GM18868 (cell line): ENCODE measurements around the gene RAB7B.
"Not testable (repeated sequence)": the region's sequence is repeated elsewhere in the genome, so short reads cannot be mapped to it uniquely, and the experiment has no call there.

ENCODE experiments used
- ATAC-seq: cut with Tn5 transposase; IDR thresholded peaks from one replicate; pipeline ENCODE4 v1.9.1; 2021; ENCODE audit warnings: mild to moderate bottlenecking, moderate library complexity; ENCODE audit not compliant: unreplicated experiment

Gene RAB7B

DNA sequence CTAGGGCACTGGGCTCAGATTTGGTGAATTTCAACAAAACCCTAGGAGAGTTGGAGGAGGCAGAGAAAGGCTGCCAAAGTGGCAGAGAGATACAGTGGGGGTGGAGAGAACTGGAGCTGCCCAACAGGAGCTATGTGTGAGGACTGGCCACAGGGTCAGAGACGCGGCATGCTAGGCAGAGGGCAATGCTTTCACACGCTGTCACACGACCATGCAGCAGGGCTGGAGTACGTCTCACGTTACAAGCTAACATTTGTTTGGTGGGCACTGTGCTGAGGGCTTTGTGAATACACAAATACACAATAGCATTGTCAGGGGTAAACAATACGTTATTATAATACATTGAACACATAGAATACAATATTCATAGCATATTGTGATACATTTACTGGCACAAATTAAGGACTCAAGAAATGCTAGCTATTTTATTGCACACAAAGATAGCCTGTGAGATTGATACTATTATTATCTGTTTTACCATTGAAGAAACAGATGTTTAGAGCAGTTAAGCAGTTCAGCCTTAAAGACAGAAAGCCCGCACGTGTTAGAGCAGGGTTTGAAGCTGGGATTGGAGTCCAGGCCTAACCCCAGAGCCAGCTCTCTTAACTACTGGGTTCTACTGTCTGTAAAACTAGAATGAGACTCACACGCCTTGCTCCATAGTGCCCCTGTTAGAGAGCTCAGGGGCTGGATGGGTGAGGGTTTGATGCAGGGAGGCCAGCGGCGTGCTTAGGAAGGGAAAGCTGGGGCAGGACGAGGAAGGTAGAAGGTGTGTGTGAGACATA lies 4.5 kb downstream of the RAB7B start:
- ATAC-seq = no peak

DNA sequence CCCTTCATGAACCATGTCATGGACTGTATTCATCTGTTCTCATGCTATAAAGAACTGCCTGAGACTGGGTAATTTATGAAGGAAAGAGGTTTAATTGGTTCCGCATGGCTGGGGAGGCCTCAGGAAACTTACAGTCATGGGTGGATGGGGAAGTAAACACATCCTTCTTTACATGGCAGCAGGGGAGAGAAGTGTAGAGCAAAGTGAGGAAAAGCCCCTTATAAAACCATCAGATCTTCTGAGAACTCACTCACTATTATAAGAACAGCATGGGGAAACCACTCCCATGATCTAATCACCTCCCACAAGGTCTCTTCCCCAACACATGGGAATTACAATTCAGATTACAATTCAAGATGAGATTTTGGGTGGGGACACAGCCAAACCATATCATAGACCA lies 6.6 kb downstream of the RAB7B start:
- ATAC-seq = not testable (repeated sequence)

DNA sequence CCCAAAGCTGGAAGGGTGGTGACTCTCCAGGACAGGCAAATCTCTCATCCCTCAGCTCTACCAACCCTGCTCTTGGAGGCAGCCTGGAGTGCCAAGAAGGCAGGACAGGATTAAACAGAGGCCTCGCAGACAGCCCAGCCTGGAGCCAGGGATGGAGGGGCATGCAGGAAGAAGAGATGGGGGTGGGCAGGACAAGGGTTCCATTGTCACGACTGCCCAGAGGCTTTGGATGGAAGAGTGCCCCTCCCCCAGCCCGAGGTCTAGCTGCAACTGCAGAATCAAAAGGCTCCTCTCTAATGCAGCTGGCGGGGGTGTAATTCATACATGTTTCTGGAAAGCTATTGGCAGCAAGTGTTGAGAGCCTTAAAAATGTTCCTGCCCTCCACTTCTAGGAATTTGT lies 8.8 kb downstream of the RAB7B start:
- ATAC-seq = no peak

DNA sequence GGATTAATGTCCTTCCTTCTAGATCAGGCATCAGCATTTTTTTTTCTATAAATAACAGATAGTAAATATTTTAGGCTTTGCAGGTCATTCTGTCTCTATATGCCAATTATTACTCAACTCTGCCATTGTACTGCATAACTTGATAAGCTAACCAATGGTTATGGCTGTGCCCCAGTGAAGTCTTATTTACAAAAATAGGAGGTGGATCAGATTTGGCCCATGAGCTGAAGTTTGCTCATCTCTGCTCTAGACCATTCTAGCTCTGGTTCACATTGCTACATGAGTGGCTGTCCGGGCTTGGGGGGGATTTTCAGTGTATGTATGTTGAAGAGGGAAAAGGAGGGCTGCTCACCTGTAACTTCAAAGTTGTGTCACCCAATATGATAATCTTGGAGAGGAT lies 10.1 kb downstream of the RAB7B start:
- no peak for ATAC-seq

DNA sequence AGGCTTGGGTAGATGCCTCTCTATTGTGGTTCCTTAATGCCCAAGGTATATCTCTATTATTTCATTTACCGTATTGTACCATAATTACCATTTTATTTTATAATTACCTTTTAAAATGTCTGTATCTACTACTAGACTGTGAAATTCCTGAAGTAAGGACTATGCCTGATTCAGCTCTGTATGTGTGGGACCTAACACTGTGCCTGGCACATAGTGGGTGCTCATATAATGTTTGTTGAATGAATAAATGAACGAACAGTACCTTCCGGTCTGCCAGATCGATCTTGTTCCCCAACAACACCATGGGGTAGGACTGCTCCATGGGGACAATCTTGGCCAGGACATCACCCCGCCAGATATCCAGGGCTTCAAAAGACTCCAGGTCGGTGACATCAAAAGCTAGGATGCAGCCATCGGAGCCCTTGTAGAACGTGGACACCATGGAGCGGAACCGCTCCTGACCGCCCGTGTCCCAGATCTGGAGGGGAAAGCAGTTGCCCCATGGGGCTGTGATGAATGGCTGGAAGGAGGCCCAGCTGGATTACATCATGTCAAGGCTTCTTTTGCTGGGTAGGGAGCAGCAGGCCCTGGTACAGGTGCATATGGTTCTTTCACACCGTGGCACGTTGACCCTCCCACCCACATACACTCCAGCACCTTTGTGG lies 10.8 kb downstream of the RAB7B start:
- ATAC-seq = no peak

DNA sequence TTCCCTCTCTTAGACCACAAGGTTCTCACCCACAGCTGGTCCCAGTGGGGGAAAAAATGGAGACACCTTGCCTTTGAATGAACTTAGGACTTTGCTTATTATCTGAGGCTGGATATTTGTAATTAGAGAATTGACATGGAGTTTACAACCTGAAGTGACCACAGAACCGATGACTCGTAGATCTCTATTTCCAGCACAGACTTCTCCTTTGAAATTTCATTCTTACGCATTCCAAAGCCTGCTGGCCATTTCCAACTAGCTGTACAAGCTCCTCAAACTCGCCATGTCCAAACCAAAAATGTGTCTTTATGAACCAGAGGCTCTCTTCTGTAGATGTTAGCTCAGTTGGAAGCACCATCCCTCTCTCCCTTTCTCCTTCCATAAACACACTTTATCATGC lies 12.0 kb downstream of the RAB7B start:
- no peak for ATAC-seq

DNA sequence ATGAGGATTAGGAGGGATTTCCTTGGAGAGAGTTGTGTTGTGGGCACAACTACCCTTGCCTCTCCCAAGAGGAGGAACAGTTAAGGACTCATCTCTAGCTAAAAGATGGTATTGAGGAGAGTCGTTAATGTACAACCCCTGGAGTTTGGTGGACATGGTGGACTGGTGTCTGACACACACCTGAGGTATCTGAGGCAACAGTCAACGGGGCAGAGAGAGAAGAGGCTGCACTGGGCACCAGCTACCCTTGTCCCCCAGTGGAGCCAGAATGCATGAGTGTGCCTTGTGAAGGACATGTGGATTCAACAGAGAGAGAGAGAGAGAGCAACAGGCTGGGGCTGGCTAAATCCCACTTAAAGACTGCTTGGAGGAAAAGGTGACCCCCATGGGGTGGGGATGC lies 13.0 kb downstream of the RAB7B start:
- no peak for ATAC-seq

DNA sequence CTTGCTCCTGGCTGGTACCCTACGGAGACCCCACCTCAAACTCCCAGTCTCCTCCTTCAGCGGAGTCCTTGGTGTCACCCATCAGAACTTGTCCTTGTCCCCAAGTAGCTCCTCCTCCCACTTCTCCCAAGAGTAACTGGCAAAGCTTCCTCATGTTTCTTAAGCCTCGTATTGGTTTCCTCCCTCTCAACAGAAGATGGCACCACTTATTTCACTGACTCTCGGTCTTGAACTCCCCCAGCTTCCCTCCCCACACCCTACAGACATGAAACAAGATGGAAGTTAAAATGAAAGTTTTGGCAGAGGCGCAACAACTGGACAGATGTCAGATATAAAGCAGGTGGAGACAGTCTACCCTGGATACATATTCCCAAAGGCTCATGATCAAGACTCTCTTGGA lies 13.4 kb downstream of the RAB7B start:
- no peak for ATAC-seq

DNA sequence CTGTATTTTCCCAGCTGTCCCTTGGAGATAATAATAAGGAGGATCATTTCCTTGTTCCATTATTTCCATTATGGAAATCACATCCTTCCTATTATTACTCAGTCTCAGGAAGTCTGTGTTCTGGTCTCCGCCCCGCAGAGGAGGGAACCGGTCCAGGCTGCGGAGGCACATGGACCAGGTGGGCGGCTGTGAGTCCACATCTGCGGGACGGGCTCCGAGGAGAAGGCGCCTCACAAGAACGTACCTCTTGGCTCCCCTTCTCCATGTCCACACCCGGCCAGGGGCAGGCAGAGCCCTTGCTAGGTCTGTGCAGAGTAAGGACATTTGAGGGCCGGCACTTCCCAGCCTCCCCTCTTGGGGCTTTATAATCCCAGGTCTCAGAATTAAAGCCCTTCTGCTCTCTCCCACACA lies 14.6 kb downstream of the RAB7B start:
- ATAC-seq = no peak

DNA sequence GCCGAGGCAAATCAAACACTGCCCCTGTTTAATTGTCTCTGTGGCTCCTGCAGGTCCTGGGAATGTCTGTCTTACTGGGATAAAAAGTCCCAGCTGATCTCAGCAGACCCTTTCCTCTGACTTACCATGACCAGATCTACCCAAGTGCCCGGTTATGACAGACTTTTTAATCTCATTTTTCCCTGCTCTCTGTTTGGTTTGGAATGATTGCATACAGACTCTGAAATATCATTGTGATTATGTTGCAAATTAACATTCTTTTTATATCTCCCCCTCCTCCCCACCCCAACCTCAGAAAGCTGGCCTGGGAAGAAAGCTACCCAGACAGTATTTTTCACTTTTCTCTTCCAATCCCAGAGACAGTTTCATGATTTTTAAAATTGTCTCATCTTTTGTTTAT lies 16.3 kb downstream of the RAB7B start:
- no peak for ATAC-seq

DNA sequence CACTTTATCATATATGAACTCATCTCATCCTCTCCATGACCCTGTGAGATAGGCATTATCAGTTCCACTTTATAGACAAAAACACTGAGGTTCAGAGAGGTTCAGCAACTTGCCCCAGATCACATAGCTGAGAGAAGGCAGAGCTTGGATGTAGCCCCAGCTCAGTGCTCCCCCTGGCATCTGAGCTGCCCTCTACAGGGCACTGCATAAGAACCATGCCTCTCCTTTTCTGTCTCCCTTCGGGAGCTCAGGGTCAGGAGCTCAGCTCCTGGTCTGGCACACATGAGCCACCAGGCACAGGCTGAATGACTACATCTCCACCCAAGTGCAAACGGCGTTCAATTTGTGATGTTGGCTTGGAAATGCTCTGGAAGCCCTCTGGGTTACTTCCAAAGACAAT lies 16.9 kb downstream of the RAB7B start:
- ATAC-seq = no peak

DNA sequence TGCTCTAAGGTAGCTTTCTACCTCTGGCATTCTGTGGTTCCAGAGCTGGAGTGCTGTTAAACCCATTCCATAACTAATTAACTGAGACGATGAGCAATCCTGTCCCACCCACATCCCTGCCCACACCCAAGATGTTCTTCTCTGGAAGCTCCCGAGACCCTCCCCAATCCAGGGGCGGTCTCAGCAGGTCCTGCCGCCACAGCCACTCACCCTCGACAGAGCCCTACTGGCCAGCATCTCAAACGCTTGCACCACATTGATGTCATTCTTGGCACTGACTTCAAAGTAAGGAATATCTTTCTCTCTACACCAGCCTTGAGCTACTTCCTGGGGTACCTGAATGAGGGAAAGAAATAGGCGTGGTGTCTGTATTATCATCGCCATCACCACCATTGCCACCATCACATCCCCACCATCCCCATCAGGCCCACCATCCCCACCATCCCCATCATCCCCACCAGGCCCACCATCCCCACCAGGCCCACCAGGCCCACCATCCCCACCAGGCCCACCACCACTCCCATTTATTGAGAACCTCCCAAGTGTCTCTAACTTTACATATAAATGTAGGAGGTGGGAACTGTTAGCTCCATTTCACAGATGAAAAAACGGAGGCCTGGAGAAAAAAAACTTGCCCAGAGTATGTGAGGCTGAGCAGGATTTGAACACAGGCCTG lies 17.7 kb downstream of the RAB7B start:
- no peak for ATAC-seq

DNA sequence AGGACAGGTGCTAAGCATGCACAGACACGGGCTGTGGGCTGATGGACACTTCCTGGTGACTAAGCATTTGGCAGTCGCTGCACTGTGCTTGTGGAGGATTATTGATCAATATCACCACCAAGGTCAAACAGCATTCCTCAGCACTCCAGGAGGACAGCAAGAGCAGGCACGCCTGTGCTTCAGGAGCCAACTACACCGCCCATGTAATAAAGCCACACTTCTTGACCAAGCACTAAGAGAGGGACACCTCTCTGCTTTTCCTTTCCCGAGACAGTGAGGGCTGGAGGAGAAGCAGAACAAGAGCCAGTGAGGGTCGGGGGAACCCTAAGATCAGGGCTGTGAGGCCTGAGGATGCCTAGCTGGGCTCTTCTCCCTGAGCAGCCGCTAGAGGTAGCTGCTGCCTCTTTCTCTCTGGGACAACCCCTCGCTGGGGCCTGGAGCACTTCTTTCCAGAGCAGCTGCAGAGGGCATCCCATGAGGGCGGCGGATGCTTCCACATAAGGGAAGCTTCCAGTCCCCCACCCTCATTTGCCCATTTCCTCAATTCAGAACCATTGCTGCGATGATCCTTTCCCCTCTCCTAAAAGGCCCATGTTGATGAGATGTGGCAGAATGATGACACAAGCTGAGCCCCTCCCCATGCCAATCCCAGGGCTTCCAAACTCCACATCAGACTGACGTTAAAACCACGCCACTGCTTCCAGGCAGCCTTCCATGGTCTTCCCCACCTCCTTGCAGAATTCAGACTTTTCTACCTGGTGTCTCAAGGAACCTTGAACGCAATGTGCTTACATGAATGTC lies 19.1 kb downstream of the RAB7B start:
- peak; percentile 52 for ATAC-seq

DNA sequence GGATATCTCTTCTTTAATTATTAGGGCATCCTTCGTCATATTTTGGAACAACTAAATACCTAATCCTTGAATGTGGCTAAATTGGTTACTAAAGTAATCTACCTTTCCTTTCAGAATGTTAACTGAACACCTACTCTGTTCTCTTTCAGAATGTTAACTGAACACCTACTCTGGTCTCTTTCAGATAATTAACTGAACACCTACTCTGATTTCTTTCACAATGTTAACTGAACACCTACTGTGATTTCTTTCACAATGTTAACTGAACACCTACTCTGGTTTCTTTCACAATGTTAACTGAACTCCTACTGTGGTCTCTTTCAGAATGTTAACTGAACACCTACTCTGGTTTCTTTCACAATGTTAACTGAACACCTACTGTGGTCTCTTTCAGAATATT lies 21.9 kb downstream of the RAB7B start:
- no peak for ATAC-seq

DNA sequence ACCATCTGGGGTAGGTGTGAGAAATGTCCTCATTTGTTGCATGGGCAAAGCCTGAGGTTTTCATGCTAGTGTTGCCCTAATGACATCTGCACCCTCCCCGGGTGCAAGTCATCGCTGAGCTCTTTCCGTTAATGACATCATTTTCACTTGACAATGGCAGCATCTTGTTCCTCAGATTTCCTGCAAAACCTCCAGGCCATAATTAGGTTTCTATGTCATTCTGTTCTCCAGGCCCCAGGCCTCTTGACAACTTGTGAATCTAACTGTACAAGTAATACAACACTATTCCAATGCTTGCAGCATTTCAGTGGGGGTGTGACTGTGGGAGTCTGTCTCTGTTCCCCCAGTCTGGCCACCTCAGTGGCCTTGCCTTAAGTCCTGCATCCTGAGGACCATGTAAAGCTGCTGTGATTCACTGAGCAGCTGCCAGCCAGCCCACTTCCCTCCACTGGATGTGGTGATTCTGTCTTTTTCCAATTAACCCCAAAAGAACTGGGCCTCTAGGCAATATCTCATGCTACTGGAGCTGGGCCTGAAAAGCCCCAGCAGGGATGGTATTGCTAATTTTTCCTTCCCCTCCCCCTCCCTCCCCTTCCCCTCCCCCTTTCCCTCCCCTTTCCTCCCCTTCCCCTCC lies 22.8 kb downstream of the RAB7B start:
- ATAC-seq = no peak

DNA sequence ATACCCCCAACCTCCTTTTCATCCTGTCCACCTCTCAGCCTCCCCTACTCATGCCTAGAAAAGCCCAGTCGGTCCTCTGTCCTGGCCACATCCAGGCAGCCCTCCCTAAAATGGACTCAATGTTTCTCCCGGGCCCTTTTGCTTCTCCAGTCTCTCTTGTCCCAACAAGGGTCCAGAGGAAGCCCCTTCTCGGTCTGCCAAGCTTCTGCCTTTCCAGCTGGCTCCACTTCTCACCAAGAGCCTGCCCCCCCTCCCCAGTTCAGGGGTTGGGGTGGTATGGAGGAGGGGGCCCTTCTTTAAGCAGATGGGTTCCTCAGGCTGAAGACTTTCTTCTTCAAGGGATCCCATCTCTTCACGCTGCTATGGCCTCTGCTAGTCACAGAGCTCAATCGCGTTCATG lies 23.9 kb downstream of the RAB7B start:
- ATAC-seq = no peak

DNA sequence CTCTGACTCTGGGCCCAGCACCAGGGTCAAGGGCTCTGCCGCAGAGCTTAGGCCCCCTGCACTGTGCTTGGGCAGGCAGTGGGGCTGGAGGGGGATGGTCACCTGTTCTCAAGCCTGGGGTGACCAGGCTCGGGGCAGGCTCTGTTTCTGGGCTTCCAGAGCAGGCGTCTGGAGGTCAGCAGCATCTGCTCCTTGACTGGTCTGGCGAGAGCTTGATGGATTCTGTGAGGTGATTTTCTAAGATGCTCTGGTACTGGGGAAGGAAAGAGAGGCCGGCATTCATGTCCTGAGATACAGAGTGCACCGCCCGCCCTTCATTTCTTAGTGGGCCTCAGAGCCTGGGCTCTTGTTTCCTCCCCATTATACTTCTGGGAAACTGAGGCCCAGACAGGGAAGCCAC lies 24.5 kb downstream of the RAB7B start:
- ATAC-seq = no peak

DNA sequence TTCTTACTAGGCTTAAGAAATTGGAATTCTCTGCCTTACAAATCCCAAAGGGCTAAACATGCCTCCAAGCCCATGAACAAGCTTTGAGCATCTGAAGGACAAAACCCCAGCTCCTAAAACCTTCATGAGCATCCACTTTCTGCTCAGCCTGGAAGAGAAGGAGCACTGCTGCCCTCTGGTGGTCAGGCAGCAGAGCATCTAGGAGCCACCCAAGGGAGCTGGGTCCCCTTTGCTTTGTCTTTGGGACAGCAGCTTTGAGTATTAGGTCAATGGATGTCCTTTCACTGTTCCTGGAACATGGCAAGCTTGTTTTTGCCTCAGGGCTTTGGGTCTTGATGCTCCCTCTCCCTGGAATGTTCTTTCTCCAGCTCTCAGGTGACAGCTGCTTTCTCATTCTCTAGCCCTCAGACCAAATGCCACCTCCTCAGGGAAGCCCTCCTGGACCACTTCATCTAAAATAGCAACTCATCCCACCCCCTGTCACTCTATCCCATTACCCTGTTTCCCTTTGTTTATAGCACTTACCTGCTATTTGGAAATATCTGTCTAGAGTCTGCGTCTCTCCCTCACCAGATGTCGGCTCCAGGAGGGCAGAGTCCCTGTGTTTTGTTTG lies 25.7 kb downstream of the RAB7B start:
- ATAC-seq = no peak

DNA sequence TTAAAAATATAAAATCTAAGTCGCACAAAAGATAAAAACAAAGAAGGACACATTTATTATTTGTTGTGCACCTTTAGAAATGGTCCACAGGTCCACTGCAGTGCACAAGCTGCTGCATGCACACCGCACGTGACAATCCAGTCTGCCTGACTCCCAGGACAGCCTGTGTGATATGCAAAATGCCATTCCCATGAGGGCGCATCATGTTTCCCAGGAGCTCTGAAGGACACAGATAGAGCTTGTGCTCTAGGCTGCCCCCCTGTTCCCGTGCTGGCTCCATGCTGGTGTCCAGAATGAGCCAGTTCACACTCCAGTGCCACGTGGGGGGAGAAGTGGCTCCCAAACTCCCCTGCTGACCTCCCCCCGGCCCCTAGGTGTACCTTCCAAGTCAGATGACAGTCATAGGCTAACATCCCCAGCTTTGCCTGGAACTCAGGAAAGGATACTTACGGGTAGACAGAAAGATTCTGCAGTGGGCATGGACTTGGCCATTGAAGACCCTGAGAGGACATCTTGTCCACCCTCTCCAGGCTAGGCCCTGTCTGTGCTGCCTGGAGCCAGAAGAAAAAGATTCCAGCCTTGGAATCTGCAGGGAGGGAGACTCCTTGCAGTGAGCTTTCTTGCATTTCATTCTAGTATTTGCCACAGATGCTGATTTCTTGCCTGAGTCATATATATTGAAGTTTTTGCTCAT lies 26.3 kb downstream of the RAB7B start:
- no peak for ATAC-seq

DNA sequence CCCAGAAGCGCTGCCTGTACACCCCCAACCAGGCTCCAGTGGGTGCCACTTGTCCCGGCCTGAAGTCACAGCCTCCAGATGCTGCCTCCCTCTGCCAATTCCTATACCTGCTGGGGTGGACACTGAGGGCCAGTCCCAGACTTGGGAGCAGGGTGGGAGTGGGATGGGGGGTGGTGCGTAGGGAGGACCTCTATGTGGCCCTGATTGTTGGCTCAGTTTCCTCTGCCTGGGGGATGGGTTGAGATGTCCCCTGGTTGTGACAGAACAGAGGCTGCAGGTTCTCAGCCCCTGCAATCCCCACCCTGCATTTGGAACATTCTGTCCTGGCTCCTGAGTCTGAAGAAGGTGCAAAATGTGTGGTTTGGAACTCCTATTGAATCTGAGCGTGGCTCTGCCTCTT lies 27.2 kb downstream of the RAB7B start:
- ATAC-seq = no peak
